CD8-positive, alpha-beta memory T cell (primary cell): ENCODE data around the gene NFATC2. TPM values are rescaled to one million over a fixed set of nuclear protein-coding genes. Genes with fewer than 3 reads are reported as not detected.
A peak's percentile ranks its signal among the peaks of the same experiment; 100 is the strongest.
"Not testable (repeated sequence)": the region's sequence is repeated elsewhere in the genome, so short reads cannot be mapped to it uniquely, and the experiment has no call there.

Experiments used
- CTCF ChIA-PET: fragments of 350-600 bp; sonication (Branson Sonifier 250); formaldehyde crosslinking; loops from one replicate; lab custom pipeline; 2021; ENCODE audit warnings: antibody characterized with exemption; lab: Charles Lee
- POLR2A ChIA-PET: fragments of 350-600 bp; sonication (Branson Sonifier 250); formaldehyde crosslinking; loops from one replicate; lab custom pipeline; 2021; ENCODE audit warnings: antibody characterized with exemption; lab: Charles Lee
- DNase-seq, 5 donors: peaks; one replicate each; pipeline versions ENCODE4 v3.0.0 to v3.0.0-alpha.2; 2020 to 2022; ENCODE audit warnings: mixed read lengths in 1 of 5
- H3K27ac ChIP-seq: one replicate; pipeline ENCODE4 v1.7.0; 2013; ENCODE audit warnings: low read depth, mild to moderate bottlenecking, low read length, moderate library complexity
- H3K27me3 ChIP-seq: 2 replicates; pipeline ENCODE4 v1.7.0; 2013; ENCODE audit warnings: low read length, mild to moderate bottlenecking; ENCODE audit not compliant: insufficient read depth, poor library complexity, severe bottlenecking
- H3K36me3 ChIP-seq: 2 replicates; pipeline ENCODE4 v1.7.0; 2013; ENCODE audit warnings: mild to moderate bottlenecking, low read length, moderate library complexity; ENCODE audit not compliant: insufficient read depth
- H3K4me1 ChIP-seq: 2 replicates; pipeline ENCODE4 v1.7.0; 2013; ENCODE audit warnings: mild to moderate bottlenecking, low read length, moderate library complexity; ENCODE audit not compliant: insufficient read depth
- H3K4me3 ChIP-seq: 2 replicates; pipeline ENCODE4 v1.7.0; 2013; ENCODE audit warnings: mild to moderate bottlenecking, low read length
- H3K9me3 ChIP-seq: 2 replicates; pipeline ENCODE4 v1.7.0; 2013; ENCODE audit warnings: mild to moderate bottlenecking, low read length
- H3K27ac Mint-ChIP-seq, 8 donors: one replicate each; pipeline ENCODE4 v1.8.0; 2020 to 2021; ENCODE audit warnings: mixed read lengths in 8 of 8, mild to moderate bottlenecking in 6 of 8, inconsistent platforms in 3 of 8, moderate library complexity in 3 of 8
- H3K27me3 Mint-ChIP-seq, 2 donors: one replicate each; pipeline ENCODE4 v1.8.0; 2020 to 2021; ENCODE audit warnings: mixed read lengths in 2 of 2, mild to moderate bottlenecking in 1 of 2, moderate library complexity in 1 of 2
- H3K36me3 Mint-ChIP-seq, 3 donors: one replicate each; pipeline ENCODE4 v1.8.0; 2020 to 2021; ENCODE audit warnings: mixed read lengths in 3 of 3, inconsistent platforms in 1 of 3, mild to moderate bottlenecking in 1 of 3
- H3K4me1 Mint-ChIP-seq, 3 donors: one replicate each; pipeline ENCODE4 v1.8.0; 2020 to 2021; ENCODE audit warnings: mixed read lengths in 3 of 3, inconsistent platforms in 1 of 3, mild to moderate bottlenecking in 1 of 3
- H3K4me3 Mint-ChIP-seq, 7 donors: one replicate each; pipeline ENCODE4 v1.8.0; 2020 to 2021; ENCODE audit warnings: mixed read lengths in 7 of 7, mild to moderate bottlenecking in 6 of 7, moderate library complexity in 4 of 7, inconsistent platforms in 2 of 7
- H3K9me3 Mint-ChIP-seq, 5 donors: one replicate each; pipeline ENCODE4 v1.8.0; 2020 to 2022; ENCODE audit warnings: mixed read lengths in 5 of 5, mild to moderate bottlenecking in 3 of 5, moderate library complexity in 2 of 5, inconsistent platforms in 1 of 5
- polyA plus RNA-seq: library from polyadenylated mRNA; unstranded; fragments of 300-500 nt; fragmentation: Illumina TruSeq; gene quantifications from one replicate; pipeline ENCODE4 v1.2.3, GENCODE V29; 2021
- total RNA-seq, 2 experiments: library from RNA; stranded (reverse); gene quantifications; one replicate each; pipeline ENCODE4 v1.2.3, GENCODE V29; 2021

Gene NFATC2
- total and polyA plus RNA-seq, 3 experiments from 2014 or later, result 52.1 to 64.4 (median 63.0) TPM

GRCh38 chr20:51469046-51469445 lies 73.5 kb downstream of the NFATC2 start:
- DNase-seq, result no peak

DNA sequence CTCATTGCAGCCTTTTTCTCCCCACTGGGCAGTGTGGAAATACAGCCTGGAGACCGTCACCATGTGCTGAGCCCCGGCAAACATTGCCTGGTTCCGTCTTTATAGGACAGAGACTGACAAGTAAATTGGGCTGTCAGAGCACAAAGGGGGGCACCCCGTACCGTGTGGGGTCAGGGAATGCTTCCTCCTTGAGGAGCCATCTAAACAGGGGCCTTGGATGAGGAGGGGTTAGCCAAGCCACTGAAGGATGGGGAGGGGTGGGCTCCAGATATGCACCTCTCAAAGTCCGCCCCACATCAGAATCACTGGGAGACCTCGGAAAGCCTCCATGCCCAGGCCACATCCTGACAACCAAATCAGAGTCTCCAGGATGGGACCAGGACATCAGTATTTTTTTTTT lies 73.9 kb downstream of the NFATC2 start:
- no peak overlapping the region for H3K27ac Mint-ChIP-seq
- CTCF ChIA-PET, result interaction anchor here (0.8 kb wide), 1 partner anchor 126 kb away, joined by 3 read pairs; no protein-coding TSS in a partner anchor
- peaks cover 3 to 87% (median 31%) of the 10 kb centered on the region in 3 donors for H3K36me3 Mint-ChIP-seq

More at GRCh38 chr20:51469046-51469445, 73.5 kb downstream of the NFATC2 start:
- no peaks in the 10 kb centered on the region for H3K27me3 ChIP-seq
- peaks cover 26% of the 10 kb centered on the region for H3K4me1 ChIP-seq
- Mint-ChIP-seq H3K4me1 (peaks cover 42 to 68% (median 60%) of the 10 kb centered on the region in 3 donors), H3K4me3 (no peak overlapping the region), H3K27ac (peak overlapping the region in 5 of 8 donors; percentile 5 to 84 (median 66)), H3K36me3 (peaks cover 6 to 87% (median 31%) of the 10 kb centered on the region in 3 donors), H3K9me3 (no peaks in the 10 kb centered on the region), H3K27me3 (peaks cover 0 to 1% of the 10 kb centered on the region in 2 donors)
- POLR2A ChIA-PET, result no interaction called here
- CTCF ChIA-PET, result interaction anchor here (0.8 kb wide), 1 partner anchor 126 kb away, joined by 3 read pairs; no protein-coding TSS in a partner anchor
- H3K9me3 ChIP-seq, result no peaks in the 10 kb centered on the region
- H3K4me3 ChIP-seq, result no peak overlapping the region
- no peak overlapping the region for H3K27ac ChIP-seq
- peaks cover 28% of the 10 kb centered on the region for H3K36me3 ChIP-seq

DNA sequence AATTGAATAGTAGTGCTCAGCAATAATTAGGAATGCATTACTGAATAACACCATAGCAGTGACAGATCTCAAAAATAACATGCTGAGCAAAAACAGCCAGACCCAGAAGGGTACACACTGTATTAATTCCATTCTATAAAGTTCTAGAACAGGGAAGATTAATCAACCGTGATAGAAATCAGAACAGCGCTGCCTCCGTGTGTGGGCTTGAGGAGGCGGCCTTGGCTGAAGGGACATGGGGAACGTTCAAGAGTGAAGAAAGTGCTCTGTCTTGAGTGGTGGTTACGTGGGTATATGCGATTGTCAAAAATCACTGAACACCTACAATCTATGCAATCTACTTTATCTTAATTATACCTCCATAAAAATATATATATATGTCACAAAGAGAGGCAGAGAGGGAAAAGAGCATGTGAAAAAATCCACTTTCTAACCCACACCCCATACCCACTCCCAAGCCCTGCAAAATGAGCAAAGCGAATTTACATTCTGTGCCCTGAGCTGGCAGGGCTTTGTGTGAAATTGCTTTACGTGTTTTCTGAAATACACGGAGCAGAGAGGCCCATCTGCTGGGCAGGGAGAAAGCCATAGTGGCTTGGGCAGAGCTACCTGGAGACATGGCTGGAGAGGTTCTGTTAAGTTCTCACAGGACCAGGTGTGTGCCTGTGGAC lies 74.4 kb downstream of the NFATC2 start:
- Histone ChIP-seq H3K4me1 (peaks cover 26% of the 10 kb centered on the region), H3K27ac (no peak overlapping the region), H3K9me3 (no peaks in the 10 kb centered on the region), H3K27me3 (no peaks in the 10 kb centered on the region), H3K36me3 (peaks cover 34% of the 10 kb centered on the region), H3K4me3 (no peak overlapping the region)
- H3K4me1 Mint-ChIP-seq, result peaks cover 41 to 71% (median 69%) of the 10 kb centered on the region in 3 donors
- peaks cover 3 to 87% (median 31%) of the 10 kb centered on the region in 3 donors for H3K36me3 Mint-ChIP-seq
- H3K9me3 Mint-ChIP-seq, result no peaks in the 10 kb centered on the region
- peak overlapping the region in 5 of 8 donors; percentile 9 to 69 (median 33) for H3K27ac Mint-ChIP-seq
- no peak for DNase-seq
- CTCF ChIA-PET, result no interaction called here
- H3K27me3 Mint-ChIP-seq, result peaks cover 0 to 1% of the 10 kb centered on the region in 2 donors
- POLR2A ChIA-PET, result no interaction called here
- peak overlapping the region in 1 of 7 donors; percentile 37 for H3K4me3 Mint-ChIP-seq

More for the DNA sequence above, 73.9 kb downstream of the NFATC2 start:
- H3K4me1 Mint-ChIP-seq, result peaks cover 43 to 70% (median 64%) of the 10 kb centered on the region in 3 donors
- Histone ChIP-seq H3K27me3 (no peaks in the 10 kb centered on the region), H3K4me1 (peaks cover 26% of the 10 kb centered on the region), H3K36me3 (peaks cover 30% of the 10 kb centered on the region), H3K4me3 (no peak overlapping the region), H3K9me3 (no peaks in the 10 kb centered on the region), H3K27ac (no peak overlapping the region)
- peak overlapping the region in 1 of 7 donors; percentile 37 for H3K4me3 Mint-ChIP-seq
- no peak for DNase-seq
- POLR2A ChIA-PET, result no interaction called here
- H3K27me3 Mint-ChIP-seq, result peaks cover 0 to 1% of the 10 kb centered on the region in 2 donors
- no peaks in the 10 kb centered on the region for H3K9me3 Mint-ChIP-seq

- Mint-ChIP-seq H3K27ac (peak overlapping the region in 7 of 8 donors; percentile 76 to 95 (median 86)), H3K4me1 (peaks cover 23 to 49% (median 46%) of the 10 kb centered on the region in 3 donors), H3K9me3 (no peaks in the 10 kb centered on the region), H3K4me3 (peak overlapping the region in 3 of 7 donors; percentile 28 to 82 (median 50)), H3K27me3 (no peaks in the 10 kb centered on the region), H3K36me3 (peaks cover 0 to 84% (median 13%) of the 10 kb centered on the region in 3 donors)
- Histone ChIP-seq H3K27me3 (no peaks in the 10 kb centered on the region), H3K36me3 (peaks cover 28% of the 10 kb centered on the region), H3K4me1 (peaks cover 5% of the 10 kb centered on the region), H3K4me3 (no peak overlapping the region), H3K9me3 (no peaks in the 10 kb centered on the region), H3K27ac (no peak overlapping the region)
- DNase-seq, result peak in 3 of 5 donors; percentile 14 to 56 (median 16)
- POLR2A ChIA-PET, result no interaction called here
- CTCF ChIA-PET, result no interaction called here
These were observed 78.5 kb downstream of the NFATC2 start for GRCh38 chr20:51463998-51464397.

DNA sequence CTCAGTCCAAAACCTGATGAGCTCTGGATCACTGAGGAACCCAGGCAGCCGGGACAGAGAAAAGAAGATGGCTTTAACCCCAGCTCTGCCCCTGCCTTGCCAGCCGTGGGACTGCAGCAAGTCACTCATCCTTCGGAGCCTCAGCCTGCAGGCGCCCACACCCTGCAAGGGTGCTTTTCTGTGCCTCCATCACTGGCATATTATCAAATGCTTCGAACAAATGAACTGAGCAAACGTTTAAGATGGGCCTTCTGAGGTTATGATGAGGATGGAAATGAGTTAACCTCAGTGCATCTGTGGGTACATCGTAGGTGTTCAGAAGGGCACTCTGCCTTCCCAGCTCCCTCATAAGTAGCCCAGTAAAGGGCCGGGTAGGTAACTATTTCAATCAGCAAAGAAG lies 79.0 kb downstream of the NFATC2 start:
- Histone ChIP-seq H3K4me3 (no peak overlapping the region), H3K9me3 (no peaks in the 10 kb centered on the region), H3K4me1 (peaks cover 5% of the 10 kb centered on the region), H3K27ac (no peak overlapping the region), H3K27me3 (no peaks in the 10 kb centered on the region), H3K36me3 (peaks cover 31% of the 10 kb centered on the region)
- Mint-ChIP-seq H3K4me1 (peaks cover 23 to 52% (median 50%) of the 10 kb centered on the region in 3 donors), H3K9me3 (no peaks in the 10 kb centered on the region), H3K4me3 (peak overlapping the region in 2 of 7 donors; percentile 50 to 82), H3K27ac (peak overlapping the region; percentile 76 to 95 (median 85)), H3K36me3 (peaks cover 0 to 86% (median 18%) of the 10 kb centered on the region in 3 donors), H3K27me3 (no peaks in the 10 kb centered on the region)
- no peak for DNase-seq
- ChIA-PET POLR2A (no interaction called here), CTCF (interaction anchor here (1.0 to 1.2 kb wide), 2 partner anchors 78 to 132 kb away, joined by 3 read pairs; no protein-coding TSS in a partner anchor)

DNA sequence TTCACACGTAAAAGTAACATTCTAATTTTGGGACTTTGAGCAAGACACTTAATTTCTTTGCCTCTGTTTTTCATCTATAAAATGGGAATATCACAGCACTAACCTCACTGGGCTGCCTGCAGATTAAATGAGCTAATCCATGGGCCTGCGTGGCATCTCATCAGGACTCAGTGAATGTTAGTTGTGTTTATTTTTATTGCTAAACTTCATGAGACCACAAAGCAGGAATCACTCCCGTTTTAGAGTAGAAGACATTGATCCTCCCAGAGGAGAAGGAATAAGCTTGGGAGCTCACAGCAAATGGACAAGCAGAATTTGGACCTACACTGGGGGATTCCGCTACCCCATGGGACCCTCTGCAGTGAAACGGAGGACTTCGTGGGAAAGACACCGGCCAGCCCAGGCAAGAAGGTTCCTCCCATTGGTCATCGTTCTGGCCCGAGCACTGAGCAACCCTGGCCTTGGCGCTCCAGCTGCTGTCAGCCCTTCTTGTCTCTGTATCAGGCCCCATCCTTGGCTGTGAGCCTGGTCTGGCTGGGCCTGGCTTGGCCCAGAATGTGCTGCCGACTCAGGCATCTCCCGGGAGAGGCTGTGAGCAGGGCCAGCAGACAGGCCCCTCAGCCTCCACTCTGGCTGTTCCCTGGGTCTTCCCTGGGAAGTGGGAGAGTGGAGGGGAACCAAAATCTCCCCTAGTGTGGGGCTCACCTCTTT lies 79.8 kb downstream of the NFATC2 start:
- Mint-ChIP-seq H3K27me3 (no peaks in the 10 kb centered on the region), H3K9me3 (no peaks in the 10 kb centered on the region), H3K4me1 (peaks cover 21 to 54% (median 45%) of the 10 kb centered on the region in 3 donors), H3K36me3 (peaks cover 0 to 85% (median 17%) of the 10 kb centered on the region in 3 donors), H3K4me3 (no peak overlapping the region), H3K27ac (peak overlapping the region in 5 of 8 donors; percentile 33 to 95 (median 76))
- ChIA-PET POLR2A (interaction anchor here (0.6 kb wide), 2 partner anchors 45 to 81 kb away, joined by 3 read pairs; no protein-coding TSS in a partner anchor), CTCF (interaction anchor here (1.0 to 1.2 kb wide), 2 partner anchors 79 to 132 kb away, joined by 3 read pairs; no protein-coding TSS in a partner anchor)
- Histone ChIP-seq H3K27me3 (no peaks in the 10 kb centered on the region), H3K4me3 (no peak overlapping the region), H3K4me1 (peaks cover 5% of the 10 kb centered on the region), H3K9me3 (no peaks in the 10 kb centered on the region), H3K36me3 (peaks cover 31% of the 10 kb centered on the region), H3K27ac (no peak overlapping the region)
- no peak for DNase-seq

DNA sequence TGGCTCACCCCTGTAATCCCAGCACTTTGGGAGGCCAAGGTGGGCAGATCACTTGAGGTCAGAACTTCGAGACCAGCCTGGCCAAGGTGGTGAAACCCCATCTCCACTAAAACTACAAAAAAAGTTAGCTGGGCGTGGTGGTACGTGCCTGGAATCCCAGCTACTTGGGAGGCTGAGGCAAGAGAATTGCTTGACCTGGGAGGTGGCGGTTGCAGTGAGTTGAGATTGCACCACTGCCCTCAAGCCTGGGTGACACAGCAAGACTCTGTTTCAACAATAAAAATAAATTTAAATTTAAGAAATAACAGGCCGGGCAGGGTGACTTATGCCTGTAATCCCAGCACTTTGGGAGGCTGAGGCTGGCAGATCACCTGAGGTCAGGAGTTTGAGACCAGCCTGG lies 80.7 kb downstream of the NFATC2 start:
- not testable (repeated sequence) for H3K9me3 ChIP-seq, H3K9me3 Mint-ChIP-seq, H3K27me3 ChIP-seq, H3K27ac Mint-ChIP-seq, H3K4me3 Mint-ChIP-seq, H3K4me1 ChIP-seq, H3K4me3 ChIP-seq, DNase-seq, H3K27me3 Mint-ChIP-seq, H3K27ac ChIP-seq
- ChIA-PET POLR2A (interaction anchor here (0.6 kb wide), 2 partner anchors 46 to 82 kb away, joined by 3 read pairs; no protein-coding TSS in a partner anchor), CTCF (interaction anchor here (1.3 kb wide), 1 partner anchor 10 kb away, joined by 3 read pairs; no protein-coding TSS in a partner anchor)
- H3K36me3 ChIP-seq, result peaks cover 31% of the 10 kb centered on the region
- peaks cover 27 to 62% (median 50%) of the 10 kb centered on the region in 3 donors for H3K4me1 Mint-ChIP-seq
- peaks cover 0 to 82% (median 15%) of the 10 kb centered on the region in 3 donors for H3K36me3 Mint-ChIP-seq
